Panc1 (cell line): ENCODE data around the gene CKS1B. TPM values are rescaled to one million over a fixed set of nuclear protein-coding genes. Genes with fewer than 3 reads are reported as not detected.

Experiments used
- ATAC-seq: fragments of 200-7000 bp; cut with Tn5 transposase; 2 replicates; pipeline ENCODE4 v1.9.1; 2020; ENCODE audit warnings: mild to moderate bottlenecking, moderate library complexity
- BruUV-seq: library from RNA; stranded (reverse); fragments of 400-500 nt; replicated peaks from 2 replicates; lab custom pipeline; 2021; lab: Mats Ljungman, UMichigan
- CTCF ChIA-PET: fragments of 300-600 bp; sonication (Branson Sonifier 250); formaldehyde crosslinking; loops from one replicate; lab custom pipeline; 2022; ENCODE audit warnings: antibody characterized with exemption; lab: Charles Lee
- POLR2A ChIA-PET: fragments of 300-600 bp; sonication (Branson Sonifier 250); formaldehyde crosslinking; loops from one replicate; lab custom pipeline; 2022; ENCODE audit warnings: antibody characterized with exemption; lab: Charles Lee
- DNase-seq: peaks from one replicate; pipeline ENCODE4 v3.0.0-alpha.2; 2010; ENCODE audit warnings: low read depth, low spot score
- H3K27ac ChIP-seq: 2 replicates; pipeline ENCODE4 v1.5.1; 2011; ENCODE audit warnings: mild to moderate bottlenecking, low read length, inconsistent platforms
- H3K27me3 ChIP-seq: fragments of 200-500 bp; sonication (Bioruptor generic); 2 replicates; pipeline ENCODE4 v1.6.0; 2014; ENCODE audit warnings: low read length, inconsistent platforms; ENCODE audit not compliant: control insufficient read depth, insufficient read depth
- H3K36me3 ChIP-seq: fragments of 200-500 bp; sonication (Bioruptor generic); 2 replicates; pipeline ENCODE4 v1.5.1; 2014; ENCODE audit warnings: inconsistent platforms, mild to moderate bottlenecking, low read length, moderate library complexity; ENCODE audit not compliant: control insufficient read depth, insufficient read depth
- H3K4me1 ChIP-seq: 2 replicates; pipeline ENCODE4 v1.5.1; 2011; ENCODE audit warnings: inconsistent platforms, mild to moderate bottlenecking, low read length, moderate library complexity; ENCODE audit not compliant: control insufficient read depth, insufficient read depth
- H3K4me3 ChIP-seq, 2 experiments: 2 replicates each; pipeline ENCODE4 v1.5.1; 2011 to 2012; ENCODE audit warnings: low read depth in 2 of 2, low read length in 2 of 2, mild to moderate bottlenecking in 2 of 2, inconsistent platforms in 1 of 2, moderate library complexity in 1 of 2
- H3K9me3 ChIP-seq: fragments of 200-500 bp; sonication (Bioruptor generic); 2 replicates; pipeline ENCODE4 v1.5.1; 2014; ENCODE audit warnings: low read depth, mild to moderate bottlenecking, inconsistent platforms, low read length, moderate library complexity; ENCODE audit not compliant: control insufficient read depth, insufficient read depth
- POLR2AphosphoS5 ChIP-seq: IDR thresholded peaks from 2 replicates; pipeline ENCODE4 v1.6.1; 2012; ENCODE audit warnings: mild to moderate bottlenecking, low read depth, low read length, moderate library complexity
- SIN3A ChIP-seq: IDR thresholded peaks from 2 replicates; pipeline ENCODE4 v1.6.1; 2012; ENCODE audit warnings: low read depth, mild to moderate bottlenecking, low read length, moderate library complexity, borderline replicate concordance; ENCODE audit not compliant: insufficient read depth
- TCF7L2 ChIP-seq: IDR thresholded peaks from 2 replicates; pipeline ENCODE4 v1.6.1; 2011; ENCODE audit warnings: mild to moderate bottlenecking, low read depth, low read length, inconsistent platforms
- in situ Hi-C: cut with HindIII; loops from 2 replicates; pipeline ENCODE4 v1.10.0; 2016; ENCODE audit warnings: low sequenced_read_pairs, low pct_unique_long_range_greater_than_20kb
- intact Hi-C: fragments of 100-400 bp; cut with micrococcal nuclease; formaldehyde crosslinking; loops from one replicate; pipeline ENCODE4 v1.10.0; 2022; ENCODE audit not compliant: unreplicated experiment
- total RNA-seq: library from RNA; stranded (reverse); gene quantifications from one replicate; pipeline ENCODE4 v1.2.1, GENCODE V29; 2021; ENCODE audit not compliant: unreplicated experiment
- TF ChIP-seq, protein P1 (sequence below), 2 experiments: IDR thresholded peaks; 2 replicates each; pipeline ENCODE4 v1.6.1; 2011 to 2012; ENCODE audit warnings: low read depth in 2 of 2, control low read depth in 1 of 2, low read length in 1 of 2, mild to moderate bottlenecking in 1 of 2, moderate library complexity in 1 of 2; ENCODE audit not compliant: insufficient read depth in 1 of 2
- TF ChIP-seq, protein P2 (sequence below): fragments of 450-650 bp; IDR thresholded peaks from 2 replicates; pipeline ENCODE4 v1.5.1; 2017; ENCODE audit warnings: mild to moderate bottlenecking

CKS1B gene
- total RNA-seq, 1 experiment from 2014 or later, result 212 TPM

- peak overlapping the region; percentile 99 for H3K27ac ChIP-seq
- CTCF ChIA-PET, result no interaction called here
- intact Hi-C loops (no loop called here), in situ Hi-C loops (no loop called here)
- ATAC-seq (peak; percentile 1; the same call in 1 of the 2 replicates), DNase-seq (no peak)
- peaks cover 5% of the 10 kb centered on the region; the same call in 1 of the 2 replicates for H3K36me3 ChIP-seq
- peak overlapping the region; percentile 80 to 98; a peak in 3 of 4 replicates for H3K4me3 ChIP-seq
- peaks cover 40% of the 10 kb centered on the region for H3K4me1 ChIP-seq
- POLR2A ChIA-PET, result no interaction called here
- H3K9me3 ChIP-seq, result no peaks in the 10 kb centered on the region
- TF ChIP-seq SIN3A (no peak), TCF7L2 (no peak), POLR2AphosphoS5 (peak; percentile 26; the same call in 1 of the 2 replicates)
- TF ChIP-seq, protein P1, sequence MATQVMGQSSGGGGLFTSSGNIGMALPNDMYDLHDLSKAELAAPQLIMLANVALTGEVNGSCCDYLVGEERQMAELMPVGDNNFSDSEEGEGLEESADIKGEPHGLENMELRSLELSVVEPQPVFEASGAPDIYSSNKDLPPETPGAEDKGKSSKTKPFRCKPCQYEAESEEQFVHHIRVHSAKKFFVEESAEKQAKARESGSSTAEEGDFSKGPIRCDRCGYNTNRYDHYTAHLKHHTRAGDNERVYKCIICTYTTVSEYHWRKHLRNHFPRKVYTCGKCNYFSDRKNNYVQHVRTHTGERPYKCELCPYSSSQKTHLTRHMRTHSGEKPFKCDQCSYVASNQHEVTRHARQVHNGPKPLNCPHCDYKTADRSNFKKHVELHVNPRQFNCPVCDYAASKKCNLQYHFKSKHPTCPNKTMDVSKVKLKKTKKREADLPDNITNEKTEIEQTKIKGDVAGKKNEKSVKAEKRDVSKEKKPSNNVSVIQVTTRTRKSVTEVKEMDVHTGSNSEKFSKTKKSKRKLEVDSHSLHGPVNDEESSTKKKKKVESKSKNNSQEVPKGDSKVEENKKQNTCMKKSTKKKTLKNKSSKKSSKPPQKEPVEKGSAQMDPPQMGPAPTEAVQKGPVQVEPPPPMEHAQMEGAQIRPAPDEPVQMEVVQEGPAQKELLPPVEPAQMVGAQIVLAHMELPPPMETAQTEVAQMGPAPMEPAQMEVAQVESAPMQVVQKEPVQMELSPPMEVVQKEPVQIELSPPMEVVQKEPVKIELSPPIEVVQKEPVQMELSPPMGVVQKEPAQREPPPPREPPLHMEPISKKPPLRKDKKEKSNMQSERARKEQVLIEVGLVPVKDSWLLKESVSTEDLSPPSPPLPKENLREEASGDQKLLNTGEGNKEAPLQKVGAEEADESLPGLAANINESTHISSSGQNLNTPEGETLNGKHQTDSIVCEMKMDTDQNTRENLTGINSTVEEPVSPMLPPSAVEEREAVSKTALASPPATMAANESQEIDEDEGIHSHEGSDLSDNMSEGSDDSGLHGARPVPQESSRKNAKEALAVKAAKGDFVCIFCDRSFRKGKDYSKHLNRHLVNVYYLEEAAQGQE (IDR thresholded peaks at IDR 0.05; ENCODE audit: insufficient read depth in 1 of 2, low read depth in 2 of 2, low read length in 1 of 2), result no peak
- TF ChIP-seq, protein P2, sequence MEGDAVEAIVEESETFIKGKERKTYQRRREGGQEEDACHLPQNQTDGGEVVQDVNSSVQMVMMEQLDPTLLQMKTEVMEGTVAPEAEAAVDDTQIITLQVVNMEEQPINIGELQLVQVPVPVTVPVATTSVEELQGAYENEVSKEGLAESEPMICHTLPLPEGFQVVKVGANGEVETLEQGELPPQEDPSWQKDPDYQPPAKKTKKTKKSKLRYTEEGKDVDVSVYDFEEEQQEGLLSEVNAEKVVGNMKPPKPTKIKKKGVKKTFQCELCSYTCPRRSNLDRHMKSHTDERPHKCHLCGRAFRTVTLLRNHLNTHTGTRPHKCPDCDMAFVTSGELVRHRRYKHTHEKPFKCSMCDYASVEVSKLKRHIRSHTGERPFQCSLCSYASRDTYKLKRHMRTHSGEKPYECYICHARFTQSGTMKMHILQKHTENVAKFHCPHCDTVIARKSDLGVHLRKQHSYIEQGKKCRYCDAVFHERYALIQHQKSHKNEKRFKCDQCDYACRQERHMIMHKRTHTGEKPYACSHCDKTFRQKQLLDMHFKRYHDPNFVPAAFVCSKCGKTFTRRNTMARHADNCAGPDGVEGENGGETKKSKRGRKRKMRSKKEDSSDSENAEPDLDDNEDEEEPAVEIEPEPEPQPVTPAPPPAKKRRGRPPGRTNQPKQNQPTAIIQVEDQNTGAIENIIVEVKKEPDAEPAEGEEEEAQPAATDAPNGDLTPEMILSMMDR, result no peak
- BruUV-seq, result TSS peak; percentile 59
- H3K27me3 ChIP-seq, result no peaks in the 10 kb centered on the region
Observed at GRCh38 chr1:155005076-155006011, 30.9 kb downstream of the CKS1B start.

DNA sequence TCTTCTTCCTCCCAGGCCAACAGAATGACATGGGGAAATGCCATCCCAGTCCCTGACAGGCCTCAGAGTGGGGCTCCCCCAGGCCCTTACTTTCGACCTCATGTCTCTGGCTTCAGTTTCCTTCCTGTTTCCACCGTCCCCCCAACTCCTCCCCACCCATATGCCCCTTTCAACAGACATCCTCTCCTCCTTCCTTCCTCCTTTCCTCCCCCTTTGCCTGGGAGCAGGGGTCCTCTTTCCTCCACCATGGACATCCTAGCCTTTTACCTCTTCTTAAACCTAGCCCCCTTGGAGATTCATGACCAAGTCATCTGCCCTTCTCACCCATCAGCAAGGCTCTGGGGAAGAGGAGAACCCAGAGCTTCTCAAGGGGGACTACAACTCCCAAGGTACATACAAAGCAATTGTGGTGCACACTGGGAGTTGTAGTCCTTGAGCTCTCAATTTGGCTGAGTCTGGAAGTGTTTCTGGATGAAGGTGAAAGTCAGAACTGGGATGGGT, 32.2 kb downstream of the CKS1B start:
- Histone ChIP-seq H3K4me3 (no peak overlapping the region), H3K27me3 (no peaks in the 10 kb centered on the region), H3K9me3 (no peaks in the 10 kb centered on the region), H3K4me1 (peaks cover 42% of the 10 kb centered on the region), H3K36me3 (peaks cover 5% of the 10 kb centered on the region; the same call in 1 of the 2 replicates), H3K27ac (peak overlapping the region; percentile 87)
- no peak for TF ChIP-seq TCF7L2
- TF ChIP-seq, protein P2, result no peak
- TF ChIP-seq POLR2AphosphoS5, result no peak
- no peak for TF ChIP-seq SIN3A
- TF ChIP-seq, protein P1 (IDR thresholded peaks at IDR 0.05; ENCODE audit: insufficient read depth in 1 of 2, low read depth in 2 of 2, low read length in 1 of 2), result no peak
- ChIA-PET CTCF (interaction anchor here (0.6 kb wide), 1 partner anchor 32 kb away, joined by 3 read pairs; no protein-coding TSS in a partner anchor), POLR2A (interaction anchor here (0.7 kb wide), 1 partner anchor 16 kb away, joined by 3 read pairs; no protein-coding TSS in a partner anchor)
- intact Hi-C loops (no loop called here), in situ Hi-C loops (no loop called here)
- no peak for ATAC-seq
- no peak for DNase-seq
- no TSS peak for BruUV-seq
